GM12878 (cell line): ENCODE results near the gene MLST8.

Source experiments
- CTCF ChIP-seq, 3 experiments: IDR thresholded peaks in 2 of 3; conservative IDR thresholded peaks in 1 of 3; 2 replicates each; pipeline ENCODE4 v1.5.1; 2011; ENCODE audit warnings: low read depth in 3 of 3, low read length in 3 of 3, mild to moderate bottlenecking in 3 of 3, control low read depth in 2 of 3, moderate library complexity in 2 of 3, inconsistent platforms in 1 of 3, mixed read lengths in 1 of 3; ENCODE audit not compliant: control insufficient read depth in 2 of 3, insufficient read depth in 1 of 3; ENCODE audit errors: extremely low read depth in 1 of 3
- ELK1 ChIP-seq: IDR thresholded peaks from 2 replicates; pipeline ENCODE4 v1.6.1; 2012; ENCODE audit warnings: low read depth, low read length, improper control_type of control experiment
- EZH2 ChIP-seq: IDR thresholded peaks from 2 replicates; pipeline ENCODE4 v1.6.1; 2012; ENCODE audit warnings: low read depth, mild to moderate bottlenecking, control low read depth, inconsistent platforms, low read length, borderline replicate concordance; ENCODE audit not compliant: control insufficient read depth
- GATAD2B ChIP-seq: fragments of 450-650 bp; conservative IDR thresholded peaks from 2 replicates; pipeline ENCODE4 v1.6.1; 2017; ENCODE audit warnings: low read depth, mild to moderate bottlenecking, moderate library complexity
- JUND ChIP-seq: IDR thresholded peaks from 2 replicates; pipeline ENCODE4 v1.6.1; 2012; ENCODE audit warnings: low read depth, mild to moderate bottlenecking, low read length, improper control_type of control experiment, moderate library complexity
- MAX ChIP-seq: IDR thresholded peaks from 2 replicates; pipeline ENCODE4 v1.6.1; 2012; ENCODE audit warnings: low read depth, low read length, improper control_type of control experiment
- RAD21 ChIP-seq: IDR thresholded peaks from 2 replicates; pipeline ENCODE4 v1.6.1; 2011; ENCODE audit warnings: mild to moderate bottlenecking, low read depth, low read length, moderate library complexity; ENCODE audit not compliant: insufficient read depth
- SP1 ChIP-seq: IDR thresholded peaks from one replicate; pipeline ENCODE4 v1.6.1; 2011; ENCODE audit warnings: low read depth, low read length
- TBL1XR1 ChIP-seq: IDR thresholded peaks from 2 replicates; pipeline ENCODE4 v1.6.1; 2012; ENCODE audit warnings: low read depth, low read length, improper control_type of control experiment
- ZNF217 ChIP-seq: fragments of 450-650 bp; IDR thresholded peaks from 2 replicates; pipeline ENCODE4 v1.6.1; 2017; ENCODE audit warnings: antibody characterized with exemption, mild to moderate bottlenecking
- ZSCAN29 ChIP-seq: fragments of 450-650 bp; IDR thresholded peaks from 2 replicates; pipeline ENCODE4 v1.6.1; 2017; ENCODE audit warnings: mild to moderate bottlenecking, moderate library complexity
- ZZZ3 ChIP-seq: IDR thresholded peaks from 2 replicates; pipeline ENCODE4 v1.6.1; 2011; ENCODE audit warnings: low read depth; ENCODE audit not compliant: control insufficient read depth, insufficient read length

GRCh38 chr16:2188395-2188794, 16.9 kb upstream of the MLST8 start:
- TF ChIP-seq ELK1, result no peak
- no peak for TF ChIP-seq JUND
- TF ChIP-seq CTCF (IDR thresholded peaks at IDR 0.05 in 2 of 3, conservative IDR thresholded peaks at IDR 0.05 in 1 of 3; ENCODE audit: control insufficient read depth in 2 of 3, extremely low read depth in 1 of 3, insufficient read depth in 1 of 3, low read depth in 3 of 3, low read length in 3 of 3), result no peak
- no peak for TF ChIP-seq ZNF217
- TF ChIP-seq TBL1XR1, result no peak
- no peak for TF ChIP-seq SP1
- no peak for TF ChIP-seq ZZZ3
- TF ChIP-seq EZH2, result no peak
- TF ChIP-seq GATAD2B, result no peak
- no peak for TF ChIP-seq RAD21
- TF ChIP-seq MAX, result no peak
- TF ChIP-seq ZSCAN29, result no peak
